ENCODE results near the gene SACM1L.

SACM1L gene

DNA sequence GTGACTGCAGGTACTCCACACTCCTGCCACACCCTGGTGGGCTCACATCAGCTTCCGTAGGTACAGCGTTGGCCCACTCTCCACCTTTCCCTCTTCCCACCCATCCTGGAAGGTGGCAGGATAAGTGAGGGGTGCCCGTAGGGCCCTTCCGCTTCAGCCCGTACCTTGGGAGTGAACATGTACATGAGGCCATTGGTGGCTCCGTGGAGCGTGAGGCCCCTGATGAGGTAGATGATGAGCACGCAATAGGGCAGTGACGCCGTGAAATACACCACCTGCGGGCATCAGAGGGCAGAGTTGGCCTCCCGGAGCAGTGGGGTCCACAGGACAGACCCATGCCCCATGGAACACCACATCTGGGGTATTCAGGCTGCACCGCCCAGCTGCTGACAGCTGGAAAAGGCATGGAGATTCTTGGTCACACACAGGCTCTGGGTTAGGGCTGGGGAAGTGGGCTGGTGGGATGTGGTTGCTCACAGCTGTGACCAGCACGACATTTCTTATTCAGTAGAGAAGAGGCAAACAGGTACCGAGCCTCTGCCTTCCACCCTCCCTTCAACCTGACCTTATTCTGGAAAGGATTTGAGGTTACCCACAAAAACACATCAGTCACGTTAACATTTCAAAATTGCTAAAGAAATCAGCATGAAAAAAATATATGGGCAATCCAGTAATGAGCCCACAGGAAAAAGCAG is 83.3 kb downstream of the SACM1L start:
- FAIRE-seq (no peak), DNase-seq (ENCODE audit: insufficient read length, low spot score) (no peak)
- TF ChIP-seq POU2F2 (IDR thresholded peaks at IDR 0.05; ENCODE audit: low read depth, low read length) (no peak), SPI1 (IDR thresholded peaks at IDR 0.05; ENCODE audit: low read depth, low read length) (0 out of 2 replicates have a peak, but pooled peaks have one; percentile 18)

DNA sequence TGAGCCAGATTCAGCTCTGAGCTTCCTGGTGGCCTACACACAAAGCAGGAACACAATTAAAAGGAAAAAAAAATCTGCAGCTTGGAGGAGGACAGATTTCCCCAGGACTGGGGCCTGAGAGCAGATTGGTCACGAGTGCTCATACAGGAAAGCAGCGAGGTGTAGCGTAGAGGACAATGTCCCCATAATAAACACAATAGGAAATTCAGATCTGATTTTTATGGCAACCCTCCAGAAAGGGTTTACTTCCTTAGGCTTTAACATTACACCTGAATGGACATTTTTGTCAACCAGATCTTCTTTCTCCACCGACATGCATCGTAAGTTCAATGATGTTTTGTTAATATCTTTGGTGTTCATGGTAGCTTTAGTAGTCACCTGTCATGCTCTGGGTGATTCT is 83.9 kb downstream of the SACM1L start:
- TF ChIP-seq POU2F2 (IDR thresholded peaks at IDR 0.05; ENCODE audit: low read depth, low read length) = no peak
- no peak for TF ChIP-seq POLR2A (IDR thresholded peaks at IDR 0.05; ENCODE audit: low read depth, low read length)
- TF ChIP-seq TAF1 (IDR thresholded peaks at IDR 0.05; ENCODE audit: low read depth, low read length) = no peak
- TF ChIP-seq POLR2AphosphoS5 (IDR thresholded peaks at IDR 0.05; ENCODE audit: low read depth, low read length) = no peak
- no peak for TF ChIP-seq PAX5 (IDR thresholded peaks at IDR 0.05; ENCODE audit: insufficient read depth, low read length, severe bottlenecking)
- no peak for TF ChIP-seq SPI1 (IDR thresholded peaks at IDR 0.05; ENCODE audit: low read depth, low read length)
- FAIRE-seq (no peak), DNase-seq (ENCODE audit: insufficient read length, low spot score) (no peak)

DNA sequence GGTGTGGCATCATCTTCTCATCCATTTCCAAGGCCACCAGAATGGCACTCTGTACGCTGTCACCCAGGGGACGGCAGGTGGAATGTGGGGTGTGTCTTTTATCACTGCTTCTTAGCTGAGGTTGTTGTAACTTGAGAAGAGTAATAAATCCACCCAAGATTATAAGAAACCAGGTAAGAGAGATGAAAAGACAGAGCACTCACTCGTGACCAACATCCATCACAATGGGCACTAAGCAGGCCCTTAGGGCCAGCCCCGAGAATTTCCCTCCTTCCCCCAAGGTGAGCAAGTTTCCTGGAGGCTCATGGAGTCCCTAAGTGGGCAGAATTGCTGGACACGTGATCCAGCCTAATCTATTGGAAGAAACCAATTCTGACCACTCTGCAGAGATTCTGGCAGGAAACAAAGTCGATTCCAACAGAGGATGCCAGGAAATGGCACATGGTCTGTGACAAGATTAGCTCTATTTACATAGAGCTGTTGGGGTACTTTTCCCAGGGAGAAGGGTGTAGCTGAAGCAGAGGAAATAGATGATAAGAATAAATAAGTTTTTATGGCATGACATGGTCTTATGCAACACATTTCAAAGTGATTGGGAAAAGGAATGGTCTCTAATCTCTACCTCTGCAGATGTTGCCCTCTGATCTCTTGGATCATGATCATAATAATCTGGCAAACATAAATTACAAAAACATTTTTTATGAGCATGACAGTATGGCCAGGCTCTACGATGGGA is 84.7 kb downstream of the SACM1L start:
- FAIRE-seq = no peak
- DNase-seq (ENCODE audit: insufficient read length, low spot score) = no peak
- TF ChIP-seq TAF1 (IDR thresholded peaks at IDR 0.05; ENCODE audit: low read depth, low read length) = no peak
- TF ChIP-seq POLR2AphosphoS5 (IDR thresholded peaks at IDR 0.05; ENCODE audit: low read depth, low read length) = no peak
- TF ChIP-seq POLR2A (IDR thresholded peaks at IDR 0.05; ENCODE audit: low read depth, low read length) = no peak
- no peak for TF ChIP-seq PAX5 (IDR thresholded peaks at IDR 0.05; ENCODE audit: insufficient read depth, low read length, severe bottlenecking)
- no peak for TF ChIP-seq SPI1 (IDR thresholded peaks at IDR 0.05; ENCODE audit: low read depth, low read length)
- TF ChIP-seq POU2F2 (IDR thresholded peaks at IDR 0.05; ENCODE audit: low read depth, low read length) = no peak

DNA sequence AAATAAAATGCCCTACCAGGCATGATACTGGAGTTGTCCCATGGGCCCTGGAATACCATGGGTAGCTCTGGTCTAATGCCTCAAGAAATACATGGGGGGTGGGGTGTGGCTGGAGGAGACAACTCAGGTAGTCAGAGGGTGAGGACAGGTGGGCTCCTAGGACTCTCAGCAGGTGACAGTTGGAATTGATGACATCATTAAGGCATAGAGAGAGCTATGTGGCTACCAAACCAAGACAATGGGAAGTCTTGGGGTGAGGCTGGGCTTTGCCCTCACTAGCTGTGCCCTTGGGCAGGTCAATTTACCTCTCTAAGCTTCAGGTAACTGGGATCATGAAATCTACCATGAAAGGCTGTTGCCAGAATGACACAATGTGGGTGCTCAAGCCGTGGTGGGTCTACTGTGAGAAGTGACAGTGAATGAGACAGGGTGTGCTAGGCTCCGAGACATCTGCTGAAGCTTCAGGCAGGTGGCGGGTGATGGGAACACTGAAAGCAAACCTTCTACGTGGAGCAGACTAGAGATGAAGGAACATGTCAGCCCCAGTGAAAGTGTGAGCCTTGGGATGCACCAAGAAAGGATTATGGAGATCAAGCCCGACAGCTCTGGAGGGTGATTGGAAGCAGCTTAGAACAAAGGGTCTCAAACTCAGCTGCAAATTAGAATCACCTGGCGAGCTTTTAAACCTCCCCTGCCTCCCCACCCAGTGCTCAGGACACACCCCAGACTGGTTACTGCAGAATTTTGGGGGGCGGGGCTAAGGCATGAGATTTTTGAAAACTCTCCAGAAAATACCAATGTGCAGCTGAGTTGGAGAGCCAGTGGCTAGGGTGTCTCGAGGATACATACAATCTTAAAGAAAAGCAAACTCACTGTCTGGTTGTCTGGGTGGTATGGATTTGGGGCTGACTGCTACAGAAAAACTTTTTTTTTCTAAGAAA is 85.7 kb downstream of the SACM1L start:
- TF ChIP-seq TAF1 (IDR thresholded peaks at IDR 0.05; ENCODE audit: low read depth, low read length) (no peak), SPI1 (IDR thresholded peaks at IDR 0.05; ENCODE audit: low read depth, low read length) (no peak), PAX5 (IDR thresholded peaks at IDR 0.05; ENCODE audit: insufficient read depth, low read length, severe bottlenecking) (no peak), POU2F2 (IDR thresholded peaks at IDR 0.05; ENCODE audit: low read depth, low read length) (no peak), POLR2AphosphoS5 (IDR thresholded peaks at IDR 0.05; ENCODE audit: low read depth, low read length) (no peak), POLR2A (IDR thresholded peaks at IDR 0.05; ENCODE audit: low read depth, low read length) (no peak)
- DNase-seq (ENCODE audit: insufficient read length, low spot score) (no peak), FAIRE-seq (no peak)

DNA sequence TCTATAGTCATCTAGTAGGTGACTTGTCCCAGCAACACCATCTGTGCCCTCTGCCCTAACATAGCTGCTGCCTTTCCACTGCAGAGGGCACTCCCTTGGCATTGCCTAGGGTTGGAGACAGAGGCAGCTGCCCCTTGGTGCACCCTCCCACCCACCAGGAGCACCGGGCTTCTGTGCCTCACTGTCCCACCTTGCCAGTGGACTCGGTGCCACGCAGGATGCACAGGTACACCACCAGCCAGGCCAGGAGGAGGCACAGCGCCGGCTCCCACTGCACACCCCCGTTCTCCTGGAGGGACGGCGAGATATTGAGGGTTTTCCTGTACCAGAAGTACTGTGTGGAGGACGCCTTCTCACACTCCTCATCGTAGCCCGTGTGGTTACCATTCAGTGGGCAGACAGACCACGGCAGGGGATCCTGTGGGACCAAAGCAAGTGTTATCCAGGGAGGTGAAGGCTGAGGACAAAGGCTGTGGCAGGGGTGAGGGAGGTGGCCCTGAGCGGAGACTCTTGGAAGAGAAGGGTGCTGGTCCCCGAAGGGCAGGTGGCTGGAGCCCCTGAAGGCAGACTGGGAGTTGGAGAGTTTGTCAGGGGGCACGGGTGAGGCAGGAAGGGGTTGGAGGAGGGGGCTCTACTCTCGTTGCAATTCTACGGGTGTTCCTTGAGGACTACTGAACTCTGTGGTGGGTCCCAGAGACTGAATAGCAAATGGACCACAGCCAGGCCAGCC is 86.5 kb downstream of the SACM1L start:
- TF ChIP-seq POLR2AphosphoS5 (IDR thresholded peaks at IDR 0.05; ENCODE audit: low read depth, low read length) (no peak), TAF1 (IDR thresholded peaks at IDR 0.05; ENCODE audit: low read depth, low read length) (no peak), POLR2A (IDR thresholded peaks at IDR 0.05; ENCODE audit: low read depth, low read length) (no peak), PAX5 (IDR thresholded peaks at IDR 0.05; ENCODE audit: insufficient read depth, low read length, severe bottlenecking) (no peak), SPI1 (IDR thresholded peaks at IDR 0.05; ENCODE audit: low read depth, low read length) (no peak), POU2F2 (IDR thresholded peaks at IDR 0.05; ENCODE audit: low read depth, low read length) (no peak)
- DNase-seq (ENCODE audit: insufficient read length, low spot score) (no peak), FAIRE-seq (no peak)

DNA sequence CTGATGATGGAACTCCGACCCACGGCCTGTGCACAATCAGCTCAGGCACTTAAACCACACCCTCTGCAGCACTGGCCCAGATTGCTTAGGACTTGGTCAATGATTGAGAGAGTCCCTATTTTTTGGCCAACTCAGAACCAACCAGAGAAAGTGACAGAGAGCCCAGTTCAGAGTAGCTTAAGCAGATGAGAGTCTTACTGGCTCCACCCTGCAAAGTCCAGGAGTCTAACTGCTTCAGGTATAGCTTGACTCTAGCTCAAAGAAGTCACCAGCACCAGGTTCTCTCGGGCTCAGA is 87.1 kb downstream of the SACM1L start:
- FAIRE-seq (no peak), DNase-seq (ENCODE audit: insufficient read length, low spot score) (no peak)
- TF ChIP-seq TAF1 (IDR thresholded peaks at IDR 0.05; ENCODE audit: low read depth, low read length) (no peak), SPI1 (IDR thresholded peaks at IDR 0.05; ENCODE audit: low read depth, low read length) (no peak)

DNA sequence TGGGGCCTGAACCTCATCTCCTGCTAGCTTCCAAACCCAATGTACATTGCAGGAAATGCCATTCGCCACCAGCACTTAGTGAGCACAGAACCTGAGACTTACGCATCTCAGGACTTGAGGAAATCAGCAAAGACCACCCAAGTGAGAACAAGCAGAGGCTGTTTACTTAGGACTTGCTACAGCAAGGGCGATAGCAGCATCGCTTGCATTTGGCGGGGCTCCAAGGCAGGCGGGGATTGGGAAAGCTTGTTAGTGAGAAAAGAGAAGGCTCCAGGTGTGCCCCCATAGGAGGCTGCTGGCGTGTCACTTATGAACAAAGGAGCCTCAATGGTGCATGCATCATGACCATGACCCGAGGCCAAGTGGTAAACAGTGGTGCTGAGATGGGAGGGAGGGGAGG is 87.4 kb downstream of the SACM1L start:
- no peak for DNase-seq (ENCODE audit: insufficient read length, low spot score)
- no peak for FAIRE-seq
- no peak for TF ChIP-seq PAX5 (IDR thresholded peaks at IDR 0.05; ENCODE audit: insufficient read depth, low read length, severe bottlenecking)
- no peak for TF ChIP-seq TAF1 (IDR thresholded peaks at IDR 0.05; ENCODE audit: low read depth, low read length)
- no peak for TF ChIP-seq SPI1 (IDR thresholded peaks at IDR 0.05; ENCODE audit: low read depth, low read length)
- TF ChIP-seq POU2F2 (IDR thresholded peaks at IDR 0.05; ENCODE audit: low read depth, low read length) = no peak
- no peak for TF ChIP-seq POLR2AphosphoS5 (IDR thresholded peaks at IDR 0.05; ENCODE audit: low read depth, low read length)

DNA sequence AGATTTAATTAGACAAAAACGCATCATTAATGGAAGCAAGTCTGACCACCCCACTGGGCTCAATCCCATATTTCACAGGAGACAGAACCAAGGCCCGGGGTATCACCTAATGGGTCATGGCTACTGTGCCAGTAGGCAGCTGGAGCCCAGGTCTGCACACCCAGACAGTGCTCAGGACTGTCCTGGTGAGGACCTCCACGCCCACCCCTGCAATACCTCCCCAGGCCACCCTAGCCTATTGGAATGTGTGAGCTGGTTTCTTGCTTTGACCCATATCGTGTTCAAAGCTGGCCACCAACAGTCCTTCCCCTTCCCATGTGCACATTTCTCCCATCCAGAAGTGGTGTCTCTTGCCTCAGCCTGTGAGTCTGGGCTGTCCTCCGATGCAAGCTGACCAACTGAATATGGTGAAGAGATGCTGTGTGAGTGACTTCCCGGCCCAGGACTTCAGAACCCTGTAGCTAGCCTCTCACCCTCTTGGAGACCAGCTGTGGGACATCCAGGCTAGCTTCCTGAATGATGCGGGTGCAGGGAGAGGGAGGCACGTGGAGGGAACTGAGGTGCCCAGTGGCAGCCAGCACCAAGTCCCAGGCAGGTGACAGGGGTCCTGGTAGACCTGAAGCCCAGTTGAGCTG is 88.0 kb downstream of the SACM1L start:
- FAIRE-seq = no peak
- TF ChIP-seq POU2F2 (IDR thresholded peaks at IDR 0.05; ENCODE audit: low read depth, low read length) (no peak), SPI1 (IDR thresholded peaks at IDR 0.05; ENCODE audit: low read depth, low read length) (no peak), POLR2A (IDR thresholded peaks at IDR 0.05; ENCODE audit: low read depth, low read length) (no peak), POLR2AphosphoS5 (IDR thresholded peaks at IDR 0.05; ENCODE audit: low read depth, low read length) (no peak), TAF1 (IDR thresholded peaks at IDR 0.05; ENCODE audit: low read depth, low read length) (no peak), PAX5 (IDR thresholded peaks at IDR 0.05; ENCODE audit: insufficient read depth, low read length, severe bottlenecking) (no peak)

More for the DNA sequence above, 88.0 kb downstream of the SACM1L start:
- DNase-seq (ENCODE audit: insufficient read length, low spot score) = no peak

Data from GM12891 (cell line).